IMR-90 (cell line): Measurements from ENCODE around the gene PDGFA. TPM values are rescaled to one million over a fixed set of nuclear protein-coding genes. Genes with fewer than 3 reads are reported as not detected.
A peak's percentile ranks its signal among the peaks of the same experiment; 100 is the strongest.

ENCODE experiments used
- ATAC-seq: fragments of 200-7000 bp; cut with Tn5 transposase; 2 replicates; pipeline ENCODE4 v1.9.1; 2020; ENCODE audit warnings: low read depth, mild to moderate bottlenecking, moderate library complexity
- BruUV-seq: library from RNA; stranded (reverse); fragments of 400-500 nt; replicated peaks from 2 replicates; lab custom pipeline; 2021; lab: Mats Ljungman, UMichigan
- CTCF ChIA-PET: fragments of 300-600 bp; formaldehyde crosslinking; extraction: SDS; loops from one replicate; lab custom pipeline; 2021; ENCODE audit warnings: antibody characterized with exemption; lab: Yijun Ruan, JAX
- POLR2A ChIA-PET: fragments of 300-600 bp; sonication (Branson Sonifier 250); formaldehyde crosslinking; loops from one replicate; lab custom pipeline; 2022; ENCODE audit warnings: antibody characterized with exemption; ENCODE audit not compliant: unreplicated experiment; lab: Charles Lee
- DNase-seq: peaks from one replicate; pipeline ENCODE4 v3.0.0; 2013
- H2AFZ ChIP-seq: replicated peaks from 2 replicates; pipeline ENCODE3; 2013; ENCODE audit warnings: low read length, mild to moderate bottlenecking; ENCODE audit not compliant: poor library complexity
- H2AK5ac ChIP-seq: 2 replicates; pipeline ENCODE4 v1.6.1; 2013; ENCODE audit warnings: low read depth, low read length, inconsistent platforms
- H2AK9ac ChIP-seq: replicated peaks from 2 replicates; pipeline ENCODE3; 2013; ENCODE audit warnings: mild to moderate bottlenecking, low read depth, low read length, moderate library complexity; ENCODE audit not compliant: poor library complexity
- H2BK120ac ChIP-seq: 2 replicates; pipeline ENCODE4 v1.6.1; 2013; ENCODE audit warnings: low read depth, low read length, inconsistent platforms
- H2BK15ac ChIP-seq: 3 replicates; pipeline ENCODE4 v1.6.1; 2013; ENCODE audit warnings: low read depth, low read length, inconsistent platforms
- H2BK20ac ChIP-seq: 2 replicates; pipeline ENCODE4 v1.6.1; 2013; ENCODE audit warnings: low read depth, mild to moderate bottlenecking, inconsistent platforms, low read length, moderate library complexity
- H2BK5ac ChIP-seq: 2 replicates; pipeline ENCODE4 v1.6.1; 2013; ENCODE audit warnings: mild to moderate bottlenecking, low read depth, low read length, inconsistent platforms; ENCODE audit not compliant: poor library complexity, severe bottlenecking
- H3K14ac ChIP-seq: replicated peaks from 2 replicates; pipeline ENCODE4 v1.6.1; 2013; ENCODE audit warnings: low read depth, low read length, inconsistent platforms
- H3K18ac ChIP-seq: 2 replicates; pipeline ENCODE4 v1.6.1; 2013; ENCODE audit warnings: low read depth, low read length, control low read depth
- H3K23ac ChIP-seq: 2 replicates; pipeline ENCODE4 v1.6.1; 2013; ENCODE audit warnings: low read depth, low read length, inconsistent platforms
- H3K27ac ChIP-seq: 2 replicates; pipeline ENCODE4 v1.5.1; 2013; ENCODE audit warnings: mild to moderate bottlenecking, control low read depth, low read length; ENCODE audit not compliant: insufficient read depth
- H3K27me3 ChIP-seq: 2 replicates; pipeline ENCODE4 v1.6.1; 2013; ENCODE audit warnings: low read length; ENCODE audit not compliant: control insufficient read depth, insufficient read depth
- H3K36me3 ChIP-seq: 2 replicates; pipeline ENCODE4 v1.6.1; 2013; ENCODE audit warnings: low read length, mixed read lengths; ENCODE audit not compliant: control insufficient read depth, insufficient read depth
- H3K4ac ChIP-seq: 2 replicates; pipeline ENCODE4 v1.6.1; 2013; ENCODE audit warnings: low read depth, low read length, inconsistent platforms
- H3K4me1 ChIP-seq: 2 replicates; pipeline ENCODE4 v1.6.1; 2013; ENCODE audit warnings: low read length, mixed read lengths; ENCODE audit not compliant: control insufficient read depth, insufficient read depth
- H3K4me2 ChIP-seq: 2 replicates; pipeline ENCODE4 v1.6.1; 2013; ENCODE audit warnings: low read depth, mild to moderate bottlenecking, control low read depth, low read length, moderate library complexity
- H3K4me3 ChIP-seq: 2 replicates; pipeline ENCODE4 v1.5.1; 2013; ENCODE audit warnings: low read depth, mild to moderate bottlenecking, control low read depth, low read length, moderate library complexity; ENCODE audit not compliant: insufficient read depth
- H3K56ac ChIP-seq: 2 replicates; pipeline ENCODE4 v1.6.1; 2013; ENCODE audit warnings: low read length, inconsistent platforms; ENCODE audit not compliant: insufficient read depth; ENCODE audit errors: extremely low read depth
- H3K79me1 ChIP-seq, 2 experiments: 2 replicates each; pipeline ENCODE4 v1.6.1; 2013; ENCODE audit warnings: low read length in 2 of 2, inconsistent platforms in 1 of 2, low read depth in 1 of 2
- H3K9ac ChIP-seq: 2 replicates; pipeline ENCODE4 v1.6.1; 2013; ENCODE audit warnings: low read depth, low read length, control low read depth
- H3K9me1 ChIP-seq: 2 replicates; pipeline ENCODE4 v1.6.1; 2013; ENCODE audit warnings: low read length, inconsistent platforms; ENCODE audit not compliant: insufficient read depth
- H3K9me3 ChIP-seq: 2 replicates; pipeline ENCODE4 v1.6.1; 2013; ENCODE audit warnings: low read length; ENCODE audit not compliant: control insufficient read depth, insufficient read depth
- H4K20me1 ChIP-seq: 2 replicates; pipeline ENCODE4 v1.6.1; 2013; ENCODE audit warnings: low read length, inconsistent platforms; ENCODE audit not compliant: insufficient read depth
- H4K5ac ChIP-seq: 2 replicates; pipeline ENCODE4 v1.6.1; 2013; ENCODE audit warnings: mild to moderate bottlenecking, low read depth, low read length, control low read depth
- H4K8ac ChIP-seq, 2 experiments: 2 replicates each; pipeline ENCODE4 v1.6.1; 2013; ENCODE audit warnings: low read depth in 2 of 2, low read length in 2 of 2, control low read depth in 1 of 2, inconsistent platforms in 1 of 2
- H4K91ac ChIP-seq: 2 replicates; pipeline ENCODE4 v1.6.1; 2013; ENCODE audit warnings: low read depth, low read length, inconsistent platforms; ENCODE audit not compliant: insufficient read depth
- BHLHE40 ChIP-seq: fragments of 150-350 bp; IDR thresholded peaks from 2 replicates; pipeline ENCODE4 v1.6.1; 2016; ENCODE audit warnings: mild to moderate bottlenecking, low read depth, low read length
- CHD1 ChIP-seq: IDR thresholded peaks from 2 replicates; pipeline ENCODE4 v1.6.1; 2012; ENCODE audit warnings: low read depth, low read length, improper control_type of control experiment
- MAFK ChIP-seq: IDR thresholded peaks from 2 replicates; pipeline ENCODE4 v1.6.1; 2012; ENCODE audit warnings: low read depth, low read length, improper control_type of control experiment
- MAZ ChIP-seq: IDR thresholded peaks from 2 replicates; pipeline ENCODE4 v1.6.1; 2012; ENCODE audit warnings: low read depth, mild to moderate bottlenecking, low read length, improper control_type of control experiment, moderate library complexity, borderline replicate concordance
- NFE2L2 ChIP-seq: fragments of 150-350 bp; IDR thresholded peaks from 2 replicates; pipeline ENCODE4 v1.6.1; 2016; ENCODE audit warnings: low read depth, mild to moderate bottlenecking, low read length
- POLR2A ChIP-seq: IDR thresholded peaks from 2 replicates; pipeline ENCODE4 v1.6.1; 2012; ENCODE audit warnings: mild to moderate bottlenecking, low read depth, low read length
- RAD21 ChIP-seq: IDR thresholded peaks from 2 replicates; pipeline ENCODE4 v1.6.1; 2012; ENCODE audit warnings: low read length, improper control_type of control experiment
- RCOR1 ChIP-seq: IDR thresholded peaks from 2 replicates; pipeline ENCODE4 v1.6.1; 2012; ENCODE audit warnings: mild to moderate bottlenecking, low read length, improper control_type of control experiment; ENCODE audit not compliant: insufficient replicate concordance
- RFX5 ChIP-seq: IDR thresholded peaks from 2 replicates; pipeline ENCODE4 v1.8.0; 2012; ENCODE audit warnings: low read depth, mild to moderate bottlenecking, low read length, moderate library complexity
- WGBS, 2 experiments: methylation state at CpG; one replicate each; pipeline versions ENCODE4 v1.1.5 to v1.1.7; 2013; ENCODE audit warnings: missing lambda C conversion rate in 2 of 2; ENCODE audit not compliant: insufficient read length in 1 of 2; ENCODE audit errors: extremely low coverage in 2 of 2; 5-methylcytosine and 5-hydroxymethylcytosine counted together
- dilution Hi-C: fragments of 300-500 bp; cut with HindIII; formaldehyde crosslinking; loops from one replicate; pipeline ENCODE4 v1.14.3; 2018; ENCODE audit warnings: low sequenced_read_pairs; ENCODE audit not compliant: unreplicated experiment
- in situ Hi-C: fragments of 300-500 bp; cut with MboI; formaldehyde crosslinking; loops from 3 replicates; pipeline ENCODE4 v1.14.3; 2019; ENCODE audit warnings: low sequenced_read_pairs, inconsistent platforms, mixed read lengths
- intact Hi-C: fragments of 100-400 bp; cut with micrococcal nuclease; formaldehyde crosslinking; loops from 2 replicates; pipeline ENCODE4 v1.10.0; 2022
- polyA plus RNA-seq, 3 experiments: library from polyadenylated mRNA; depleted of rRNA; stranded (reverse); fragments of >200 nt; gene quantifications; 2 replicates each; pipeline ENCODE4 v1.2.3, GENCODE V29; 2012; ENCODE audit warnings: low replicate concordance in 1 of 3
- total RNA-seq: library from RNA; depleted of rRNA; stranded (reverse); fragments of >200 nt; gene quantifications from 2 replicates; pipeline ENCODE4 v1.2.3, GENCODE V29; 2012
- TF ChIP-seq, protein P1 (sequence below): conservative IDR thresholded peaks from 2 replicates; pipeline ENCODE4 v1.5.1; 2012; ENCODE audit warnings: mild to moderate bottlenecking, low read depth, low read length, improper control_type of control experiment

Gene PDGFA
- total and polyA plus RNA-seq, 2 of the 4 experiments (the other 2 are of a cell fraction): 3.3 to 3.8 TPM

DNA sequence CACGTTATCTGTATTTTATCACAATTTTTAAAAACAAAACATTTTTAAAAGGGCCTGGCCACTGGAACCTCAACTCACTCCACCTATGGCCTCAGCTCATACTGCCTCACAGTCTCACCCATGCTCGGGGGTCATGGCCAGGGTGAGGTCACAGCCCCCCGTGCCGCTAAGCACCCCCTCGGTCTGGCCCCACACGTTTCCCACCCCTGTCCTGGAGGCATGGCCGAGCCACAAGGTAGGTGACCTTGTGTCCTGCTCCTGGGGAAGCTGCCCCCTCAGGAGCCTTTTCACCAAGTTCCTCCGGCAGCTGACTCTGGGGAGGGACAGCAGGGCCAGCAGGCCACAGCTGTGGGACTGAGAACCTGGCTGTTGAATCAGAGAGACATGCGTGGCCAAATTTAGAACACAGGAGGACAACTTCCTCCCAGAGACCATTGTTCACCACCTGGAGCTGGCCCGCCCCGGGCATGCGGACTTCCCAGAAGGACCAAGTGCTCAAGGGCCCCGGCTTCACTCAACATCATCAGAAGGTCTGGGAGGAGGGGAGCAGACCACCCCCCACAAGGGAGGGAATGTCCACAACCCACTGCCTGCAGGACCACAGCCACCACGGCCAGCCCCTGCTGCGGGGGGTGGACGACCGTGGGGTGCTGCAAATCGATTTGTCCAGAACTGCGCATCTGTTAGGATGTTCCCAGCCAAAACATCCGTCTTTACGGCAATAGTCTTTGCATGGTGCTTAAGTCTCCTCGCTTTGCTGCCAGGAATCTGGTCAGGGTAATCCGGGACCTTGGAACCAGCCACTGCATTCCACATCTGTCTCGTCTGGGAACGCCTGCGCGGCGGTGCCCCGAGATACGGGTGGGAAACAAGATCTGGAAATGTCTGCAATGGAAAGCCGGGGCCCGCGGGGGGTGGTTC lies 48.6 kb upstream of the PDGFA start:
- DNase-seq: peak; percentile 31
- BruUV-seq: no TSS peak
- H3K9ac ChIP-seq: no peak overlapping the region

More for the DNA sequence above, 48.6 kb upstream of the PDGFA start:
- no peak overlapping the region for H3K4me3 ChIP-seq
- dilution Hi-C loops: no loop called here
- no peak overlapping the region for H2AFZ ChIP-seq
- no peak overlapping the region for H4K5ac ChIP-seq
- no peak overlapping the region for H3K14ac ChIP-seq
- WGBS, 2 experiments: 41% methylated on average over 10 of the region's 33 CpGs; no CpG with 5 or more reads in 1 of the 2 experiments
- H3K4me2 ChIP-seq: no peak overlapping the region
- H3K9me3 ChIP-seq: no peaks in the 10 kb centered on the region; the same call in 1 of the 2 replicates
- no peaks in the 10 kb centered on the region; the same call in 1 of the 2 replicates for H3K27me3 ChIP-seq
- no peak overlapping the region for H2BK15ac ChIP-seq
- intact Hi-C loops: no loop called here
- H2AK9ac ChIP-seq: no peak overlapping the region
- no peaks in the 10 kb centered on the region for H3K36me3 ChIP-seq
- H2BK120ac ChIP-seq: no peak overlapping the region
- no peak overlapping the region for H3K27ac ChIP-seq
- H3K79me1 ChIP-seq: no peaks in the 10 kb centered on the region
- no peak overlapping the region for H2AK5ac ChIP-seq
- H3K18ac ChIP-seq: no peak overlapping the region
- no peaks in the 10 kb centered on the region for H4K20me1 ChIP-seq
- peak; percentile 44 for ATAC-seq
- no peak overlapping the region for H4K91ac ChIP-seq
- no peak overlapping the region for H2BK5ac ChIP-seq
- no peak overlapping the region for H2BK20ac ChIP-seq
- POLR2A ChIA-PET: no interaction called here
- H3K4ac ChIP-seq: no peak overlapping the region
- CTCF ChIA-PET: no interaction called here
- H4K8ac ChIP-seq: no peak overlapping the region
- no peaks in the 10 kb centered on the region; the same call in 1 of the 2 replicates for H3K4me1 ChIP-seq
- 0 out of 2 replicates have a peak, but pooled peaks cover 3% of the 10 kb centered on the region for H3K9me1 ChIP-seq
- in situ Hi-C loops: no loop called here
- TF ChIP-seq NFE2L2 (no peak), MAZ (no peak), RCOR1 (no peak), RFX5 (no peak), RAD21 (no peak), POLR2A (no peak), CHD1 (no peak), BHLHE40 (no peak), MAFK (no peak)
- TF ChIP-seq, protein P1, sequence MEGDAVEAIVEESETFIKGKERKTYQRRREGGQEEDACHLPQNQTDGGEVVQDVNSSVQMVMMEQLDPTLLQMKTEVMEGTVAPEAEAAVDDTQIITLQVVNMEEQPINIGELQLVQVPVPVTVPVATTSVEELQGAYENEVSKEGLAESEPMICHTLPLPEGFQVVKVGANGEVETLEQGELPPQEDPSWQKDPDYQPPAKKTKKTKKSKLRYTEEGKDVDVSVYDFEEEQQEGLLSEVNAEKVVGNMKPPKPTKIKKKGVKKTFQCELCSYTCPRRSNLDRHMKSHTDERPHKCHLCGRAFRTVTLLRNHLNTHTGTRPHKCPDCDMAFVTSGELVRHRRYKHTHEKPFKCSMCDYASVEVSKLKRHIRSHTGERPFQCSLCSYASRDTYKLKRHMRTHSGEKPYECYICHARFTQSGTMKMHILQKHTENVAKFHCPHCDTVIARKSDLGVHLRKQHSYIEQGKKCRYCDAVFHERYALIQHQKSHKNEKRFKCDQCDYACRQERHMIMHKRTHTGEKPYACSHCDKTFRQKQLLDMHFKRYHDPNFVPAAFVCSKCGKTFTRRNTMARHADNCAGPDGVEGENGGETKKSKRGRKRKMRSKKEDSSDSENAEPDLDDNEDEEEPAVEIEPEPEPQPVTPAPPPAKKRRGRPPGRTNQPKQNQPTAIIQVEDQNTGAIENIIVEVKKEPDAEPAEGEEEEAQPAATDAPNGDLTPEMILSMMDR: no peak
- H3K56ac ChIP-seq: no peak overlapping the region
- H3K23ac ChIP-seq: no peak overlapping the region
